ENCODE measurements around the gene MTUS2. TPM values are rescaled to one million over a fixed set of nuclear protein-coding genes. Genes with fewer than 3 reads are reported as not detected.

MTUS2 gene
- total and polyA plus RNA-seq, 7 experiments from 2014 or later: 0.05 to 0.83 TPM; not detected in 5

DNA sequence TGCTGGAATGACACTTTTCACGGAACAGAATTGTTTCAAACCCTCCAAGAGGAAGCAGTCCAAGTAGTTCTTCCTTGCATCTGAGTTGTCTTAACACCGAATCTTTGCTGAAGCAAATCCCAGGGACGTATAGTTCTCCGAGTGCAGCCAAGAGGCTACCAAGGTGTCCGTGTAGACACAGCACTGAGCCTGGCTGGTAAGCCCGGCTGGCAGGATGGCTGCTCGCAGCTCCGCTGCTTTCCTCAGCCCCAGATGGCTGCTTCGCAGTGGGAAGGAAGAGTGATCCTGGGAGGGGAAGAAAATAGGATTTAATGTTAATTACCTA, 670.4 kb downstream of the MTUS2 start:
- Mint-ChIP-seq H3K27ac (no peak overlapping the region), H3K27me3 (peaks cover 3 to 24% (median 6%) of the 10 kb centered on the region in 5 donors), H3K9me3 (no peaks in the 10 kb centered on the region), H3K36me3 (no peaks in the 10 kb centered on the region), H3K4me3 (no peak overlapping the region), H3K4me1 (no peaks in the 10 kb centered on the region)
- DNase-seq (no peak), ATAC-seq (no peak)
- no peak overlapping the region for H3K27ac ChIP-seq (ENCODE audit: low read depth, low read length)
- intact Hi-C loops (cut with micrococcal nuclease): no loop called here
- CTCF ChIA-PET: no interaction called here
- no peaks in the 10 kb centered on the region for H3K4me1 ChIP-seq (ENCODE audit: control insufficient read depth in 2 of 2, insufficient read depth in 2 of 2, low read length in 2 of 2)
- H3K9me3 ChIP-seq (ENCODE audit: control insufficient read depth in 2 of 3, low read length in 3 of 3): no peaks in the 10 kb centered on the region
- POLR2A ChIA-PET: no interaction called here
- H3K36me3 ChIP-seq (ENCODE audit: control insufficient read depth in 2 of 3, insufficient read depth in 3 of 3, low read length in 3 of 3): no peaks in the 10 kb centered on the region
- no peak overlapping the region for H3K4me3 ChIP-seq (ENCODE audit: low read length)
- no peaks in the 10 kb centered on the region for H3K27me3 ChIP-seq (ENCODE audit: control insufficient read depth in 2 of 2, insufficient read depth in 2 of 2, low read length in 2 of 2)

DNA sequence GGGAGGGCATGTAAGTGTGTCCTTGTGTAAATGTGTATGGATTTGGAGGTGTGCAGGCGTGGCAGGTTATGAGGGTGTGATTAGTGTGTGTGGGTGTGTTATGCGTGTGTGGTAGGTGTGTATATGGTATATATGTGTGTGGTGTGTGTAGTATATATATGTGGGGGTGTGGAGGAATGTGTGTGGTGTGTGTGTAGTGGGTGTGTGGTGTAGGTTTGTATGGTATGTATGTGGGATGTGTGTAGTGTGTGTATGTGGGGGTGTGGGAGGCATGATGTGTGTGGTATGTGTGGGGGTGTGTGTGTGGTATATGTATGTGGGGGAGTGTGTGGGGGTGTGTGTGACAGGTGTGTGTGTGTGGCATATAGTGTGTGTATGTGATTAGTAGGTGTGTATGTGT, 671.1 kb downstream of the MTUS2 start:
- no peaks in the 10 kb centered on the region for H3K9me3 Mint-ChIP-seq
- ChIA-PET POLR2A (no interaction called here), CTCF (no interaction called here)
- Histone ChIP-seq H3K36me3 (ENCODE audit: control insufficient read depth in 2 of 3, insufficient read depth in 3 of 3, low read length in 3 of 3) (no peaks in the 10 kb centered on the region), H3K27me3 (ENCODE audit: control insufficient read depth in 2 of 2, insufficient read depth in 2 of 2, low read length in 2 of 2) (no peaks in the 10 kb centered on the region), H3K4me1 (ENCODE audit: control insufficient read depth in 2 of 2, insufficient read depth in 2 of 2, low read length in 2 of 2) (no peaks in the 10 kb centered on the region), H3K4me3 (ENCODE audit: low read length) (no peak overlapping the region), H3K27ac (ENCODE audit: low read depth, low read length) (no peak overlapping the region), H3K9me3 (ENCODE audit: control insufficient read depth in 2 of 3, low read length in 3 of 3) (no peaks in the 10 kb centered on the region)
- no peaks in the 10 kb centered on the region for H3K36me3 Mint-ChIP-seq
- peaks cover 6 to 32% (median 13%) of the 10 kb centered on the region in 5 donors for H3K27me3 Mint-ChIP-seq
- ATAC-seq (no peak), DNase-seq (no peak)
- no peak overlapping the region for H3K4me3 Mint-ChIP-seq
- peaks cover 0 to 4% (median under 1%) of the 10 kb centered on the region in 7 donors for H3K4me1 Mint-ChIP-seq
- intact Hi-C loops (cut with micrococcal nuclease): no loop called here
- H3K27ac Mint-ChIP-seq: no peak overlapping the region

DNA sequence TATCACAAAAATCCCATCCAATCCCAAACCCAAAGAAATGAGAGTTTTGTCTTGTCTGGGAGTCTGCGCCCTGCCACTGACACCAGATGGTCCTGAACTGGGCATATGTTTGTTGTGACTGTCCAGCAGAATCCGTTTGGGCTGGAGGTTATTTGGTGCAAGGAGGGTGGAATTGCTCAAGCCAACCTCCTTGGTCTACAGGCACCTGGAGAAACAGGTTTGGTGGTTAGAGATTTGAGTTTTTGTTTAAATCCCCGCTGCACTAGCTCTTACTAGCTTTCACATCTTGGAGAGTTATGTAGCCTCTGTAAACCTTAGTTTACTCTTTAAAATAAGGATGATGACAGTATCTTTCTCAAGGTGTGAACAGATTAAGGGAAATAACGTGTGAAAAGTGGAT, 673.7 kb downstream of the MTUS2 start:
- peaks cover 0 to 9% (median 5%) of the 10 kb centered on the region in 7 donors for H3K4me1 Mint-ChIP-seq
- H3K4me1 ChIP-seq (ENCODE audit: control insufficient read depth in 2 of 2, insufficient read depth in 2 of 2, low read length in 2 of 2): no peaks in the 10 kb centered on the region
- no peak overlapping the region for H3K27ac Mint-ChIP-seq
- ATAC-seq (no peak), DNase-seq (no peak)
- H3K36me3 Mint-ChIP-seq: no peaks in the 10 kb centered on the region
- H3K9me3 Mint-ChIP-seq: no peaks in the 10 kb centered on the region
- no peak overlapping the region for H3K4me3 Mint-ChIP-seq
- ChIA-PET CTCF (no interaction called here), POLR2A (no interaction called here)
- H3K27me3 Mint-ChIP-seq: peaks cover 11 to 38% (median 16%) of the 10 kb centered on the region in 5 donors
- no peaks in the 10 kb centered on the region for H3K36me3 ChIP-seq (ENCODE audit: control insufficient read depth in 2 of 3, insufficient read depth in 3 of 3, low read length in 3 of 3)
- H3K27me3 ChIP-seq (ENCODE audit: control insufficient read depth in 2 of 2, insufficient read depth in 2 of 2, low read length in 2 of 2): no peaks in the 10 kb centered on the region
- H3K9me3 ChIP-seq (ENCODE audit: control insufficient read depth in 2 of 3, low read length in 3 of 3): no peaks in the 10 kb centered on the region
- H3K27ac ChIP-seq (ENCODE audit: low read depth, low read length): no peak overlapping the region
- intact Hi-C loops (cut with micrococcal nuclease): no loop called here
- no peak overlapping the region for H3K4me3 ChIP-seq (ENCODE audit: low read length)

DNA sequence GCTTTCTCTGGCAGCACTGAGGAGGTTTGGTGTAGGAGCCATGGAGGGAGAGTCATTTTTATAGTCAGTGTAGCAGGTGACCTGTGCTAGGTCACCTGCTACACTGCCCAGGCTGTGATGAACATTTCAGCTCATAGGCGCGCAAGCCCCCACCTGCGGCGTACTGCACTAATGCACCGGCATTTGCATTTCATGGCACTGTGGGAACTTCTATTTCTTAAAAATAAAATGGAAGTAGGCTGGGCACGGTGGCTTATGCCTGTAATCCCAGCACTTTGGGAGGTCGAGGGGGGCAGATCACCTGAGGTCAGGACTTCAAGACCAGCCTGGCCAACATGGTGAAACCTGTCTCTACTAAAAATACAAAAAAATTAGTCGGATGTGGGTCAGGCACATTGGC, 674.4 kb downstream of the MTUS2 start:
- ATAC-seq (no peak), DNase-seq (no peak)
- H3K36me3 Mint-ChIP-seq: no peaks in the 10 kb centered on the region
- no peak overlapping the region for H3K4me3 Mint-ChIP-seq
- Histone ChIP-seq H3K27ac (ENCODE audit: low read depth, low read length) (no peak overlapping the region), H3K9me3 (ENCODE audit: control insufficient read depth in 2 of 3, low read length in 3 of 3) (no peaks in the 10 kb centered on the region), H3K36me3 (ENCODE audit: control insufficient read depth in 2 of 3, insufficient read depth in 3 of 3, low read length in 3 of 3) (no peaks in the 10 kb centered on the region), H3K27me3 (ENCODE audit: control insufficient read depth in 2 of 2, insufficient read depth in 2 of 2, low read length in 2 of 2) (no peaks in the 10 kb centered on the region), H3K4me1 (ENCODE audit: control insufficient read depth in 2 of 2, insufficient read depth in 2 of 2, low read length in 2 of 2) (no peaks in the 10 kb centered on the region), H3K4me3 (ENCODE audit: low read length) (no peak overlapping the region)
- intact Hi-C loops (cut with micrococcal nuclease): no loop called here
- no peaks in the 10 kb centered on the region for H3K9me3 Mint-ChIP-seq
- peaks cover 11 to 36% (median 14%) of the 10 kb centered on the region in 5 donors for H3K27me3 Mint-ChIP-seq
- ChIA-PET POLR2A (no interaction called here), CTCF (no interaction called here)
- H3K4me1 Mint-ChIP-seq: peaks cover 0 to 9% (median 5%) of the 10 kb centered on the region in 7 donors
- no peak overlapping the region for H3K27ac Mint-ChIP-seq

DNA sequence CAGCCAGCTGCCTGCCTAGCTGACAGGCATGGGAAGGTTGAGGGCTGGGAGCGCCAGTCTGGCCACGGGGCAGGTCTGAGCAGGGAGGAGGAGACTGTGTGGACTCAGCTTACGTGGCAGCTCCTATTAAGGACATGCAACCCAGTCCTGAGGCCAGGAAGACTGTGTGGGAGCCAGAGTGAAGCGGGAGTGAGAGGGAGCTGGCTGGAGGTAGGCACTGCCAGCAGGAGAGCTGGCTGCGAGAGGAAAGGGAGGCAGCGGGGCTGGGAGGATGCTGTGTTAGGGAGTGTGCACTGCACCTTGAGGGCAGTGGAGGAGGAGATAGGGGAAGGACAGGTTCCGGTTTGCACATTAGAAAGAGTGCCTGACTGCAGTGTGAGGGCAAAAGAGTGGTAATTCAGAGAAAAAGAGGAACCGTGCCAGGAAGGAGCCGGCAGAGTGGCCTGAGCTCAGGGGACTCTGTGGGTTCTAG, 676.1 kb downstream of the MTUS2 start:
- Mint-ChIP-seq H3K36me3 (no peaks in the 10 kb centered on the region), H3K27me3 (peaks cover 14 to 36% (median 19%) of the 10 kb centered on the region in 5 donors), H3K4me3 (no peak overlapping the region), H3K9me3 (no peaks in the 10 kb centered on the region), H3K27ac (no peak overlapping the region), H3K4me1 (peaks cover 0 to 9% (median 5%) of the 10 kb centered on the region in 7 donors)
- intact Hi-C loops (cut with micrococcal nuclease): no loop called here
- Histone ChIP-seq H3K36me3 (ENCODE audit: control insufficient read depth in 2 of 3, insufficient read depth in 3 of 3, low read length in 3 of 3) (no peaks in the 10 kb centered on the region), H3K9me3 (ENCODE audit: control insufficient read depth in 2 of 3, low read length in 3 of 3) (no peaks in the 10 kb centered on the region), H3K4me1 (ENCODE audit: control insufficient read depth in 2 of 2, insufficient read depth in 2 of 2, low read length in 2 of 2) (no peaks in the 10 kb centered on the region), H3K4me3 (ENCODE audit: low read length) (no peak overlapping the region), H3K27ac (ENCODE audit: low read depth, low read length) (no peak overlapping the region), H3K27me3 (ENCODE audit: control insufficient read depth in 2 of 2, insufficient read depth in 2 of 2, low read length in 2 of 2) (no peaks in the 10 kb centered on the region)
- peak; percentile 61 for ATAC-seq
- no peak for DNase-seq
- CTCF ChIA-PET: interaction anchor here (0.6 to 2.6 kb wide), 2 partner anchors 13 to 625 kb away, joined by 4 to 9 read pairs; no protein-coding TSS in a partner anchor
- POLR2A ChIA-PET: no interaction called here

DNA sequence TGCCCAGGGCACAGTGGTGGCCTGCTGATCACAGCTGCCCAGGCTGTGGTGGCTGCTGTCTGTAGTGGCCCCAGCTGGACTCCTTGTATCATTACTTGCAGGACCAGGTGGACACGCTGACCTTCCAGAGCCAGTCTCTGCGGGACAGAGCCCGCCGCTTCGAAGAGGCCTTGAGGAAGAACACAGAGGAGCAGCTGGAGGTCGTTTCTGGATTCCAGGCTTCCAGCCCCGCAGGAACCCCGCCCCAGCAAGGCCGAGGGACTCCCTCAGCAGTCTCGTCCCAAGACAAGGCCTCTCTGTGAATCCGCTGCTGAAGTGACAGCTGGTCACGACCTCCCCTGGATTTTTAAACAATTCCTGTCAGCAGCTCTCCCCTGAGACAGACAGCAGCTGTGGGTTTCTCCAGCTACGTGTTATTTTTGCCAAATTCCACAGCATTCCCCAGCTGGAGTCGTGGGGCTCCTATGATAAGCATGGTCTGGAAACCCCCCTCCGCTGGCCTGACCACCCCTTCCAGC, 677.1 kb downstream of the MTUS2 start:
- H3K27me3 Mint-ChIP-seq: peaks cover 16 to 36% (median 20%) of the 10 kb centered on the region in 5 donors
- no peaks in the 10 kb centered on the region for H3K27me3 ChIP-seq (ENCODE audit: control insufficient read depth in 2 of 2, insufficient read depth in 2 of 2, low read length in 2 of 2)
- no peaks in the 10 kb centered on the region for H3K36me3 Mint-ChIP-seq
- no peaks in the 10 kb centered on the region for H3K36me3 ChIP-seq (ENCODE audit: control insufficient read depth in 2 of 3, insufficient read depth in 3 of 3, low read length in 3 of 3)
- peaks cover 0 to 9% (median 5%) of the 10 kb centered on the region in 7 donors for H3K4me1 Mint-ChIP-seq
- ChIA-PET POLR2A (no interaction called here), CTCF (interaction anchor here (2.6 kb wide), 1 partner anchor 12 kb away, joined by 9 read pairs; no protein-coding TSS in a partner anchor)
- H3K27ac Mint-ChIP-seq: no peak overlapping the region
- no peak for DNase-seq
- intact Hi-C loops (cut with micrococcal nuclease): no loop called here
- no peaks in the 10 kb centered on the region for H3K9me3 Mint-ChIP-seq
- H3K9me3 ChIP-seq (ENCODE audit: control insufficient read depth in 2 of 3, low read length in 3 of 3): no peaks in the 10 kb centered on the region
- no peak overlapping the region for H3K4me3 ChIP-seq (ENCODE audit: low read length)
- no peaks in the 10 kb centered on the region for H3K4me1 ChIP-seq (ENCODE audit: control insufficient read depth in 2 of 2, insufficient read depth in 2 of 2, low read length in 2 of 2)
- no peak overlapping the region for H3K27ac ChIP-seq (ENCODE audit: low read depth, low read length)
- no peak for ATAC-seq
- H3K4me3 Mint-ChIP-seq: no peak overlapping the region

DNA sequence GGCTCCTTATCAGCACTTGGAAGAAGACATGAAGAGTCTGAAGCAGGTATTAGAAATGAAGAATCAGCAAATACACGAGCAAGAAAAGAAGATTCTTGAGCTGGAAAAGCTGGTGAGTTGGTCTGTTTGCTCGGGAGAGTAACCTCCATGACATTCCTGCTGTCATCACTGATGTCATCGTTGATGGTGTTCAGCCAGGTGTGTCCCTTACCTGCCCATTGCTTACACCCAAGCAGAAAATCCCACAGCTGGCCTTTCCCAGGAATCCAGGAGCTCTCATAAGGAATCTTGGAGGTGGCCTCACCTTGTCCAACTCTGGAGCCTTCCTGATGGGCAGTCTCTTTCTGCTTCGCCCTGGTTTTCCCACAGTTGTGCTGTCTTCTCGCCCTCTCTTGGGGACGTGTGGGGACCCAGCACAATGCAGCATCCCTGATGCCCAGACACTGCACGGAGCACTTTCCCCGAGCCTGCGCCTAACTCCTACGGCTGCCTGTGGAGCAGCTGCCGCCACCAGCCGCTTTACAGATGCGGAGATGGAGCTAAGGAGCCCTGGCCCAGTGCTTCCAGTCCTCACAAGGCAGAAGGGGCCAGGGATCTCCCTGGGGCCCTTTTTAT, 678.4 kb downstream of the MTUS2 start:
- H3K27ac Mint-ChIP-seq: no peak overlapping the region
- no peaks in the 10 kb centered on the region for H3K9me3 Mint-ChIP-seq
- CTCF ChIA-PET: interaction anchor here (2.6 kb wide), 1 partner anchor 10 kb away, joined by 9 read pairs; no protein-coding TSS in a partner anchor
- POLR2A ChIA-PET: no interaction called here
- no peak for DNase-seq
- H3K4me3 ChIP-seq (ENCODE audit: low read length): no peak overlapping the region
- H3K27me3 Mint-ChIP-seq: peaks cover 23 to 46% (median 24%) of the 10 kb centered on the region in 5 donors
- intact Hi-C loops (cut with micrococcal nuclease): no loop called here
- no peaks in the 10 kb centered on the region for H3K36me3 Mint-ChIP-seq
- no peaks in the 10 kb centered on the region for H3K27me3 ChIP-seq (ENCODE audit: control insufficient read depth in 2 of 2, insufficient read depth in 2 of 2, low read length in 2 of 2)
- no peaks in the 10 kb centered on the region for H3K9me3 ChIP-seq (ENCODE audit: control insufficient read depth in 2 of 3, low read length in 3 of 3)
- H3K36me3 ChIP-seq (ENCODE audit: control insufficient read depth in 2 of 3, insufficient read depth in 3 of 3, low read length in 3 of 3): no peaks in the 10 kb centered on the region
- no peaks in the 10 kb centered on the region for H3K4me1 ChIP-seq (ENCODE audit: control insufficient read depth in 2 of 2, insufficient read depth in 2 of 2, low read length in 2 of 2)
- ATAC-seq: no peak
- H3K27ac ChIP-seq (ENCODE audit: low read depth, low read length): no peak overlapping the region
- H3K4me3 Mint-ChIP-seq: no peak overlapping the region
- H3K4me1 Mint-ChIP-seq: peaks cover 0 to 13% (median 7%) of the 10 kb centered on the region in 7 donors
